ENCODE measurements around the gene CRADD. TPM values are rescaled to one million over a fixed set of nuclear protein-coding genes. Genes with fewer than 3 reads are reported as not detected.
A peak's percentile ranks its signal among the peaks of the same experiment; 100 is the strongest.
"Not testable (repeated sequence)": the region's sequence is repeated elsewhere in the genome, so short reads cannot be mapped to it uniquely, and the experiment has no call there.

Gene CRADD
- total RNA-seq, 4 donors from 2014 or later: 51.0 to 86.3 (median 56.6) TPM

GRCh38 chr12:93708952-93709351 is 31.8 kb downstream of the CRADD start:
- Histone ChIP-seq H3K4me3 (no peak overlapping the region), H3K9me3 (peaks cover 0 to 20% (median 3%) of the 10 kb centered on the region in 4 donors), H3K27me3 (no peaks in the 10 kb centered on the region), H3K4me1 (peaks cover 0 to 41% (median 0%) of the 10 kb centered on the region in 4 donors), H3K36me3 (peaks cover 0 to 4% (median 0%) of the 10 kb centered on the region in 3 donors), H3K27ac (no peak overlapping the region)
- 92 to 99% methylated on average over 2 of the region's 2 CpGs for WGBS, 2 donors
- no peak for TF ChIP-seq EP300 (IDR thresholded peaks at IDR 0.05)
- no peak for TF ChIP-seq POLR2A (IDR thresholded peaks at IDR 0.05)
- TF ChIP-seq, protein P1, sequence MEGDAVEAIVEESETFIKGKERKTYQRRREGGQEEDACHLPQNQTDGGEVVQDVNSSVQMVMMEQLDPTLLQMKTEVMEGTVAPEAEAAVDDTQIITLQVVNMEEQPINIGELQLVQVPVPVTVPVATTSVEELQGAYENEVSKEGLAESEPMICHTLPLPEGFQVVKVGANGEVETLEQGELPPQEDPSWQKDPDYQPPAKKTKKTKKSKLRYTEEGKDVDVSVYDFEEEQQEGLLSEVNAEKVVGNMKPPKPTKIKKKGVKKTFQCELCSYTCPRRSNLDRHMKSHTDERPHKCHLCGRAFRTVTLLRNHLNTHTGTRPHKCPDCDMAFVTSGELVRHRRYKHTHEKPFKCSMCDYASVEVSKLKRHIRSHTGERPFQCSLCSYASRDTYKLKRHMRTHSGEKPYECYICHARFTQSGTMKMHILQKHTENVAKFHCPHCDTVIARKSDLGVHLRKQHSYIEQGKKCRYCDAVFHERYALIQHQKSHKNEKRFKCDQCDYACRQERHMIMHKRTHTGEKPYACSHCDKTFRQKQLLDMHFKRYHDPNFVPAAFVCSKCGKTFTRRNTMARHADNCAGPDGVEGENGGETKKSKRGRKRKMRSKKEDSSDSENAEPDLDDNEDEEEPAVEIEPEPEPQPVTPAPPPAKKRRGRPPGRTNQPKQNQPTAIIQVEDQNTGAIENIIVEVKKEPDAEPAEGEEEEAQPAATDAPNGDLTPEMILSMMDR (IDR thresholded peaks at IDR 0.05): no peak
- DNase-seq (ENCODE audit: low spot score in 2 of 2): no peak

DNA sequence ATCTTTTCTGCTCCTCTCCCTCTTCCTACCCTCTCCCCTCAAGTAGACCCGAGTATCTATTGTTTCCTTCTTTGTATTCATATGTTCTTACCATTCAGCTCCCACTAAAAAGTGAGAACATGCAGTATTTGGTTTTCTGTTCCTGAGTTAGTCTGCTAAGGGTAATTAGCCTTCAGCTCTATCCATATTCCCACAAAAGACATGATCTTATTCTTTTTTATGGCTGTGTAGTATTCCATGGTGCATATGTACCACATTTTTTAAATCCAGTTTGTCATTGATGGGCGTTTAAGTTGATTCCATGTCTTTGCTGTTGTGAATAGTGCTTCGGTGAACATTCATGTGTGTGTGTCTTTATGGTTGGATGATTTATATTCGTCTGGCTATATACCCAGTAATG is 32.2 kb downstream of the CRADD start:
- no peak overlapping the region for H3K27ac ChIP-seq
- TF ChIP-seq POLR2A (IDR thresholded peaks at IDR 0.05) (no peak), EP300 (IDR thresholded peaks at IDR 0.05) (no peak)
- TF ChIP-seq, protein P1 (IDR thresholded peaks at IDR 0.05): no peak
- no peak for DNase-seq (ENCODE audit: low spot score in 2 of 2)
- 95 to 96% methylated on average over 4 of the region's 4 CpGs for WGBS, 2 donors
- no peak overlapping the region for H3K4me3 ChIP-seq
- H3K4me1 ChIP-seq: peaks cover 0 to 41% (median 0%) of the 10 kb centered on the region in 4 donors
- H3K36me3 ChIP-seq: peaks cover 0 to 4% (median 0%) of the 10 kb centered on the region in 3 donors
- H3K27me3 ChIP-seq: no peaks in the 10 kb centered on the region
- H3K9me3 ChIP-seq: peaks cover 0 to 20% (median 3%) of the 10 kb centered on the region in 4 donors

DNA sequence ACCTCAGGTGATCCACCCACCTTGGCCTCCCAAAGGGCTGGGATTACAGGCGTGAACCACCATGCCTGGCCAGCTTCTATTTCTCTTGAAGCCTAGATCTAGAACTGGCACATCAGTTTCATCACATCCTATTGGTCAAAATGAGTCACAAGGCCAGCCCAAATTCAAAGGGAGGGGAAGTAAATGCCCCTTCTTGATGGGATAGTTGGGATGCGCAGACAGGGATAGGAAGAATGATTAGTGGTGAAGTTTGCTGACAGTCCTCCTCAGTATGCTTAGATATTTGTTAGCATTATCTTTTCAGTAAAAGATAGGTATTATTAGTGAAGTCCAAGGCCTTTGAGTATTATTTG is 33.4 kb downstream of the CRADD start:
- H3K9me3 ChIP-seq: peaks cover 0 to 20% (median 3%) of the 10 kb centered on the region in 4 donors
- H3K4me1 ChIP-seq: peaks cover 0 to 44% (median 0%) of the 10 kb centered on the region in 4 donors
- H3K27ac ChIP-seq: no peak overlapping the region
- whole genome bisulfite sequencing, 2 donors: 97 to 98% methylated on average over 2 of the region's 2 CpGs
- TF ChIP-seq, protein P1 (IDR thresholded peaks at IDR 0.05): no peak
- TF ChIP-seq POLR2A (IDR thresholded peaks at IDR 0.05) (no peak), EP300 (IDR thresholded peaks at IDR 0.05) (no peak)
- no peak overlapping the region for H3K4me3 ChIP-seq
- peaks cover 0 to 4% (median 0%) of the 10 kb centered on the region in 3 donors for H3K36me3 ChIP-seq
- DNase-seq (ENCODE audit: low spot score in 2 of 2): no peak
- no peaks in the 10 kb centered on the region for H3K27me3 ChIP-seq

DNA sequence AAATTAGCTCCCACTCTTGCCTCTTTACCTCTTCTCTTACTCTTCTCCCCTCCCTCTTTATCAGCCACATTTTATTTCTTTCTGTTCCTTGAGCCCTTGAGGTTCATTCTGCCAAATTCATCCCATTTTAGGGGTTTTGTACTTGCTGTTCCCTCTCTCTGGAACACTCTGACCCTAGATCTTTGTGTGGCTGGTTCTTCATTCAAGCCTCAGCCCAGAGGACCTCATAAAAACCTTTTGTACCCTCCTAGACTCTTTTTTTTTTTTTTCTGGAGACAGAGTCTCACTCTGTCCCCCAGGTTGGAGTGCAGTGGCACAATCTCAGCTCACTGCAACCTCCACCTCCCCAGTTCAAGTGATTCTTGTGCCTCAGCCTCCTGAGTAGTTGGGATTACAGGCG is 34.3 kb downstream of the CRADD start:
- WGBS, 2 donors: 96 to 100% methylated on average over 1 of the region's 1 CpG
- H3K27ac ChIP-seq: peak overlapping the region in 2 of 4 donors; percentile 1 to 65
- H3K9me3 ChIP-seq: peaks cover 0 to 20% (median 3%) of the 10 kb centered on the region in 4 donors
- peak in 1 of 2 donors; percentile 39 for TF ChIP-seq EP300 (IDR thresholded peaks at IDR 0.05)
- not testable (repeated sequence) for H3K36me3 ChIP-seq; H3K27me3 ChIP-seq; H3K4me3 ChIP-seq; DNase-seq (ENCODE audit: low spot score in 2 of 2)
- peaks cover 0 to 40% (median 0%) of the 10 kb centered on the region in 4 donors for H3K4me1 ChIP-seq

GRCh38 chr12:93712200-93712599 is 35.0 kb downstream of the CRADD start:
- peaks cover 0 to 4% (median 0%) of the 10 kb centered on the region in 3 donors for H3K36me3 ChIP-seq
- peaks cover 0 to 20% (median 3%) of the 10 kb centered on the region in 4 donors for H3K9me3 ChIP-seq
- H3K27me3 ChIP-seq: no peaks in the 10 kb centered on the region
- no peak overlapping the region for H3K4me3 ChIP-seq
- no peak for DNase-seq (ENCODE audit: low spot score in 2 of 2)
- 75 to 80% methylated on average over 3 of the region's 3 CpGs for WGBS, 2 donors
- H3K27ac ChIP-seq: peak overlapping the region in 1 of 4 donors; percentile 65
- TF ChIP-seq EP300 (IDR thresholded peaks at IDR 0.05) (no peak), POLR2A (IDR thresholded peaks at IDR 0.05) (no peak)
- TF ChIP-seq, protein P1 (IDR thresholded peaks at IDR 0.05): no peak
- H3K4me1 ChIP-seq: peaks cover 0 to 40% (median 0%) of the 10 kb centered on the region in 4 donors
